ENCODE data around the gene GOLGA6L10.
"Not testable (repeated sequence)": the region's sequence is repeated elsewhere in the genome, so short reads cannot be mapped to it uniquely, and the experiment has no call there.

Gene GOLGA6L10

GRCh38 chr15:82301296-82302016, 47.8 kb downstream of the GOLGA6L10 start:
- in situ Hi-C loops (cut with MboI; ENCODE audit: low sequenced_read_pairs) = no loop called here

GRCh38 chr15:82300883-82301282, 48.4 kb downstream of the GOLGA6L10 start:
- in situ Hi-C loops (cut with MboI; ENCODE audit: low sequenced_read_pairs) = no loop called here

- in situ Hi-C loops (cut with MboI; ENCODE audit: low sequenced_read_pairs) = not testable (repeated sequence)
Observed at GRCh38 chr15:82300326-82300725, 48.9 kb downstream of the GOLGA6L10 start.

GRCh38 chr15:82299511-82299914, 49.8 kb downstream of the GOLGA6L10 start:
- in situ Hi-C loops (cut with MboI; ENCODE audit: low sequenced_read_pairs) = not testable (repeated sequence)

- in situ Hi-C loops (cut with MboI; ENCODE audit: low sequenced_read_pairs) = no loop called here
Observed at GRCh38 chr15:82298520-82298919, 50.8 kb downstream of the GOLGA6L10 start.

GRCh38 chr15:82298032-82298431, 51.2 kb downstream of the GOLGA6L10 start:
- in situ Hi-C loops (cut with MboI; ENCODE audit: low sequenced_read_pairs) = no loop called here

- in situ Hi-C loops (cut with MboI; ENCODE audit: low sequenced_read_pairs) = no loop called here
Observed at GRCh38 chr15:82297546-82297945, 51.7 kb downstream of the GOLGA6L10 start.

GRCh38 chr15:82294061-82294690, 55.1 kb downstream of the GOLGA6L10 start:
- in situ Hi-C loops (cut with MboI; ENCODE audit: low sequenced_read_pairs) = no loop called here

- in situ Hi-C loops (cut with MboI; ENCODE audit: low sequenced_read_pairs) = no loop called here
Observed at GRCh38 chr15:82292271-82292670, 57.0 kb downstream of the GOLGA6L10 start.
